Measurements from ENCODE around the gene DOK1. TPM values are rescaled to one million over a fixed set of nuclear protein-coding genes. Genes with fewer than 3 reads are reported as not detected.

The DOK1 gene
- polyA plus RNA-seq (ENCODE audit: insufficient read length in 4 of 4): 10 to 100 TPM in 2 of 4 donors, 1 to 10 TPM in 2; 8.3 to 11.1 (median 10.2) TPM

GRCh38 chr2:74553892-74554819, at the start of gene DOK1, which contains the start of gene LOXL3:
Gene DOK1 (plus strand): TSS chr2:74554720. CDS start chr2:74554755, 35 bp downstream.
Gene LOXL3 (minus strand): TSS chr2:74553942. CDS start chr2:74552634, 1,308 bp downstream.
- peak in 2 of 4 donors; percentile 80 to 88 for DNase-seq (ENCODE audit: low read depth in 4 of 4, low spot score in 2 of 4)

GRCh38 chr2:74505448-74506246, 48.9 kb upstream of the DOK1 start:
- DNase-seq (ENCODE audit: low read depth in 4 of 4, low spot score in 2 of 4): no peak

- peak; percentile 98 to 99 (median 99) for DNase-seq (ENCODE audit: low read depth in 4 of 4, low spot score in 2 of 4)
Measured at GRCh38 chr2:74507145-74507925, 47.2 kb upstream of the DOK1 start, which contains the start of gene PCGF1. Gene PCGF1 (minus strand): TSS chr2:74507695. CDS start chr2:74507668, 27 bp downstream.

- no peak for DNase-seq (ENCODE audit: low read depth in 4 of 4, low spot score in 2 of 4)
Measured at GRCh38 chr2:74507926-74508520, 46.5 kb upstream of the DOK1 start.

DNA sequence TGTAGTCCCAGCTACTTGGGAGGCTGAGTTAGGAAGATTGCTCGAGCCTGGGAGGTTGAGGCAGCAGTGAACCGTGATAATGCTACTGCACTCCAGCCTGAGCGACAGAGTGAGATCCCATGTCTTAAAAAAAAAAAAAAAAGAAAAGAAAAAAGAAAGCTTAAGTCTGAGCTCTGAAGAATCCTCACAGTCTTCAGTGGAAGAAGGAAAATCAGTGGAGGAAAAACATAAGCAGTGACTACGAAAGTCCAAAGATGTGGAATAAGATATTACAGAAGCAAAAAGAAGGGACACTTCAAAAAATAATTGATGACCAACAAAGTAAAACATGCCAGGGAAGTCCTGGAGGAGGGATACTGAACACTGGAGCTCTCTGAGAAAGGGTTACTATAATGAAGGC, 44.2 kb upstream of the DOK1 start:
- DNase-seq (ENCODE audit: low read depth in 4 of 4, low spot score in 2 of 4): no peak

DNA sequence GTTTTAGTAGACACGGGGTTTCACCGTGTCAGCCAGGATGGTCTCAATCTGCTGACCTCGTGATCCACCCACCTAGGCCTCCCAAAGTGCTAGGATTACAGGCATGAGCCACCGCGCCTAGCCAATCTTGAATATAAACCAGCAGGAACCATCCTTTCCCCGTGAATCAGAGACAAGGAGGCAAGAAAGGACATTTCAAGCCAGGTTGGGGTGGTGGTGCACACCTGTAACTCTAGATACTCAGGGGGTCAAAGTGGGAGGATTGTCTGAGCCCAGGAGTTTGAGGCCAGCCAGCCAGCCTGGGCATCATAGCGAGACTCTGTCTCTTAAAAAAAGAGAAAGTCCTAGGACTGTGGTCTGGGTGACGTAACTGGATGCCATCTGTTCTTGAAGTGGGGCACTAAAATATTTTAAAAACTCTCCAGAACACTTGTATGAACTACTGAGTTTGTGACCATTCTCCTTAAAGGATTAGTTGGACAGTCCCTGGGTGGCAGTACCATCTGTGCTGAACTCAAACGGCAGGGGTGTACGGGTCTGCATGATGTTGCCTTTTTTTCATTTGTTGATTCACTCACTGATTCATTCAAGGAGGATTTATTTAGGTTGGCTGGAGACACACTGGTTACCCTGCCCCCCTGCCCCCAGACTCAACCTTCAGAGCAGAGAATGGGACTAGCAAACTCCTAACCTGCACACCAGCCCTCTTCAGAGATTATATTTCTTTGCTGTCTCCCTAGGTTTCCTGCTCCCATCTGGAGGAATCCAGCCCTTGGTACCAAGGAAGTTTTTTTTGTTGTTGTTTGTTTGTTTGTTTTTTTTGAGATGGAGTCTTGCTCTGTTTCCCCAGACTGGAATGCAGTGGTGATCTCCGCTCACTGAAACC, 43.2 kb upstream of the DOK1 start:
- DNase-seq (ENCODE audit: low read depth in 4 of 4, low spot score in 2 of 4): no peak

- no peak for DNase-seq (ENCODE audit: low read depth in 4 of 4, low spot score in 2 of 4)
Measured at GRCh38 chr2:74512744-74513604, 41.5 kb upstream of the DOK1 start.

- DNase-seq (ENCODE audit: low read depth in 4 of 4, low spot score in 2 of 4): no peak
Measured at GRCh38 chr2:74513605-74514367, 40.7 kb upstream of the DOK1 start.

DNA sequence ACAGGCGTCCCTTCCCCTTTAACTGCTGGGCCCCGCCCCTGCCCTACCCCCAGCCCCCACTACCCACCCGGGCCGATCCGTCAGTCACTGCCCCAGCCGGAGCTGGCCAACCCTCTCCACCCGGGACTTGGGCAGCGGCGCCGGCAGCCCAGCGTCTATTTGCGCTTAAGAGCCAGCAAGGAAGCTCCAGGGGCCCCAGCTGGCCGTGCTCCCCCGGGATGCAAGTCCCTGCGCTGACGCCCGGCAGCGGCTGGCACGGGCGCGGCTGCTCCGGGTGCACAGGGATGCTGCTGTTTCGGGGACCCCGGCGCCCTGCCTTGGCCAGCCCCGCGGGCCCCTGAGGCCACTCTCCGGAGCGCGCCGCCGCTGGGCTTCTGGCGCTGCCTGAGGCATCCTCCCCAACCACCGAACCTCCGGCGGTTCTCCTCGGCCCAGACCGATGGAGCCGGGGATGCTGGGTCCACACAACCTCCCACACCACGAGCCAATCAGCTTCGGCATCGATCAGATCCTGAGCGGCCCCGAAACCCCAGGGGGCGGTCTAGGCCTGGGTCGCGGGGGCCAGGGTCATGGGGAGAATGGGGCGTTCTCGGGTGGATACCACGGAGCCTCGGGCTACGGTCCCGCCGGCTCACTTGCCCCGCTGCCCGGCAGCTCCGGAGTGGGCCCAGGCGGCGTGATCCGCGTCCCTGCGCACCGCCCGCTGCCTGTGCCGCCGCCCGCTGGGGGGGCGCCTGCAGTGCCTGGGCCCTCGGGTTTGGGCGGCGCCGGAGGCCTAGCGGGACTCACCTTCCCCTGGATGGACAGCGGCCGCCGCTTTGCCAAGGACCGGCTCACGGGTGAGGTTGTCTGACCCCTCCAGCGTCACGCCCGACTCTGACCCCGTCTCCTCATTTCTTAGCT, 39.9 kb upstream of the DOK1 start, which contains the start of gene TLX2:
Gene TLX2 (plus strand): TSS at position 83 of the 903 bp plus-strand sequence. CDS start 357 bp downstream, at position 440.
- no peak for DNase-seq (ENCODE audit: low read depth in 4 of 4, low spot score in 2 of 4)

- DNase-seq (ENCODE audit: low read depth in 4 of 4, low spot score in 2 of 4): no peak
Measured at GRCh38 chr2:74515271-74515980, 39.1 kb upstream of the DOK1 start.

GRCh38 chr2:74515981-74516633, 38.4 kb upstream of the DOK1 start:
- DNase-seq (ENCODE audit: low read depth in 4 of 4, low spot score in 2 of 4): no peak

DNA sequence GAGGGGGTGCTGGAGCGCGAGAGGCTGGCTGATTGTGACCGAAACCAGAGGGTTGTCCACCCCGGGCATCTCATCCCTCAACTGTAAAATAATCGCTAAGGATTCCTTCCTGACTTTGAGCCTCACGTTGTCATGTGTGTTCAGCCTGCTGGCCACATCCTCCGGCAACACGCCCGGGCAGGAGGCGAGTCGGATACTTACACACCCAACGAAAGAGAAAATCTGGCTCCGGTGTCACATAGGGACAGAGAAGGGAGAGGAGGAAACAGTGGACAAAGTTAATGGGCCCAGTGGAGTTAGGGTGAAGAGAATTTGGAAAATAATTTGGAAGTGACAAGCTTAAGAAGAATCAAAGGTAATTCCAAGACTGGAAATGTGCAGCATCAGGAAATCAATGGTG, 37.9 kb upstream of the DOK1 start:
- no peak for DNase-seq (ENCODE audit: low read depth in 4 of 4, low spot score in 2 of 4)

GRCh38 chr2:74522516-74522915, 32.0 kb upstream of the DOK1 start:
- no peak for DNase-seq (ENCODE audit: low read depth in 4 of 4, low spot score in 2 of 4)

DNA sequence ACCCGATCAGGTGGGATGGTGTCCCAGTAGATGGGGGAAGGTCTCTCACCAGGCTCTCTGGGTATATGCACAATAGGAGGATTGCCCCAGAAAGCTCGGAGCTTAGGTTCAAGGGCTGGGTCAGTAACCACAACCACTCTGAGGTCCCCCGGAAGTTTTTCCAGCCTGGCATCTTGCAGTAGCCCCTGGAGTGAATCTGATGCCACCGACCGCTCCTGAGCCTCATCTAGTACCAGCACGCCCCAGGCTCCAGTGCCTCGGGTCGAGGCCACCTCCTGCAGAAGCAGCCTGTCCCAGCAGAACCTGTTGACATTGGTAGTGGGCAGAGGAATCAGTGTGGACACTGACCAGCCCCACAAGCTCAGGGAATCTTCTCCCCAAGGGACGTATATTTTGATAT, 30.5 kb upstream of the DOK1 start:
- DNase-seq (ENCODE audit: low read depth in 4 of 4, low spot score in 2 of 4): no peak

Measured in left renal cortex interstitium (tissue), 4 donors.